Peyer's patch (tissue), 4 donors: ENCODE data around the gene PCDHA1. TPM values are rescaled to one million over a fixed set of nuclear protein-coding genes. Genes with fewer than 3 reads are reported as not detected.
A peak's percentile ranks its signal among the peaks of the same experiment; 100 is the strongest.
"Not testable (repeated sequence)": the region's sequence is repeated elsewhere in the genome, so short reads cannot be mapped to it uniquely, and the experiment has no call there.

Experiments used
- DNase-seq, 3 donors: peaks; one replicate each; pipeline ENCODE4 v3.0.0-alpha.2; 2017 to 2019
- H3K27ac ChIP-seq, 4 donors: fragments of 200-600 bp; sonication (generic); one replicate each; pipeline ENCODE4 v1.5.1; 2016 to 2019
- H3K27me3 ChIP-seq, 2 donors: fragments of 200-600 bp; sonication (generic); one replicate each; pipeline ENCODE4 v1.5.1; 2019
- H3K36me3 ChIP-seq, 3 donors: fragments of 200-600 bp; sonication (generic); one replicate each; pipeline ENCODE4 v1.5.1; 2016 to 2019
- H3K4me1 ChIP-seq, 4 donors: fragments of 200-600 bp; sonication (generic); one replicate each; pipeline ENCODE4 v1.5.1; 2016 to 2019
- H3K4me3 ChIP-seq, 4 donors: fragments of 200-600 bp; sonication (generic); 1 replicate in 3 of 4; 2 replicates in 1 of 4; pipeline ENCODE4 v1.5.1; 2016 to 2019; ENCODE audit warnings: mild to moderate bottlenecking in 1 of 4
- H3K9me3 ChIP-seq, 4 donors: fragments of 200-600 bp; sonication (generic); one replicate each; pipeline ENCODE4 v1.5.1; 2016 to 2019; ENCODE audit warnings: mild to moderate bottlenecking in 1 of 4
- POLR2A ChIP-seq, 2 donors: fragments of 450-650 bp; IDR thresholded peaks; one replicate each; pipeline ENCODE4 v1.5.1; 2017; ENCODE audit warnings: antibody characterized with exemption in 2 of 2, mild to moderate bottlenecking in 2 of 2, moderate library complexity in 2 of 2
- total RNA-seq, 4 donors: library from RNA; depleted of rRNA; stranded (reverse); fragments of >200 nt; gene quantifications; one replicate each; pipeline ENCODE4 v1.1.0, GENCODE V29; 2016
- TF ChIP-seq, protein P1 (sequence below), 6 experiments: fragments of 450-650 bp in 4 of 6; fragments of 200-600 bp in 2 of 6; sonication (generic) in 1 of 6; IDR thresholded peaks; one replicate each; pipeline ENCODE4 v1.5.1; 2017 to 2019; ENCODE audit warnings: antibody characterized with exemption in 6 of 6, mild to moderate bottlenecking in 3 of 6, moderate library complexity in 1 of 6

The PCDHA1 gene
- total RNA-seq, 4 donors from 2014 or later: not detected

DNA sequence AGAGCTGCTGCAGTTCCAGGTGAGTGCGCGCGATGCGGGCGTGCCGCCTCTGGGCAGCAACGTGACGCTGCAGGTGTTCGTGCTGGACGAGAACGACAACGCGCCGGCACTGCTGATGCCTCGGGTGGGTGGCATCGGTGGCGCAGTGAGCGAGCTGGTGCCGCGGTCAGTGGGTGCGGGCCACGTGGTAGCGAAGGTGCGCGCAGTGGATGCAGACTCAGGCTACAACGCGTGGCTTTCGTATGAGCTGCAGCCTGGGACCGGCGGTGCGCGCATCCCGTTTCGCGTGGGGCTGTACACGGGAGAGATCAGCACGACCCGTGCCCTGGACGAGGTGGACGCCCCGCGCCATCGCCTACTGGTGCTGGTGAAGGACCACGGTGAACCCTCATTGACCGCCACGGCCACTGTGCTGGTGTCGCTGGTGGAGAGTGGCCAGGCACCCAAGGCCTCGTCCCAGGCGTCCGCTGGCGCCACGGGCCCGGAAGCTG, 16.9 kb downstream of the PCDHA1 start:
- no peak for TF ChIP-seq POLR2A (IDR thresholded peaks at IDR 0.05)
- TF ChIP-seq, protein P1, sequence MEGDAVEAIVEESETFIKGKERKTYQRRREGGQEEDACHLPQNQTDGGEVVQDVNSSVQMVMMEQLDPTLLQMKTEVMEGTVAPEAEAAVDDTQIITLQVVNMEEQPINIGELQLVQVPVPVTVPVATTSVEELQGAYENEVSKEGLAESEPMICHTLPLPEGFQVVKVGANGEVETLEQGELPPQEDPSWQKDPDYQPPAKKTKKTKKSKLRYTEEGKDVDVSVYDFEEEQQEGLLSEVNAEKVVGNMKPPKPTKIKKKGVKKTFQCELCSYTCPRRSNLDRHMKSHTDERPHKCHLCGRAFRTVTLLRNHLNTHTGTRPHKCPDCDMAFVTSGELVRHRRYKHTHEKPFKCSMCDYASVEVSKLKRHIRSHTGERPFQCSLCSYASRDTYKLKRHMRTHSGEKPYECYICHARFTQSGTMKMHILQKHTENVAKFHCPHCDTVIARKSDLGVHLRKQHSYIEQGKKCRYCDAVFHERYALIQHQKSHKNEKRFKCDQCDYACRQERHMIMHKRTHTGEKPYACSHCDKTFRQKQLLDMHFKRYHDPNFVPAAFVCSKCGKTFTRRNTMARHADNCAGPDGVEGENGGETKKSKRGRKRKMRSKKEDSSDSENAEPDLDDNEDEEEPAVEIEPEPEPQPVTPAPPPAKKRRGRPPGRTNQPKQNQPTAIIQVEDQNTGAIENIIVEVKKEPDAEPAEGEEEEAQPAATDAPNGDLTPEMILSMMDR (IDR thresholded peaks at IDR 0.05): no peak
- Histone ChIP-seq H3K27ac (no peak overlapping the region), H3K36me3 (no peaks in the 10 kb centered on the region), H3K4me1 (no peaks in the 10 kb centered on the region), H3K27me3 (no peaks in the 10 kb centered on the region), H3K4me3 (no peak overlapping the region), H3K9me3 (peaks cover 0 to 29% (median 0%) of the 10 kb centered on the region in 4 donors)
- DNase-seq: no peak

DNA sequence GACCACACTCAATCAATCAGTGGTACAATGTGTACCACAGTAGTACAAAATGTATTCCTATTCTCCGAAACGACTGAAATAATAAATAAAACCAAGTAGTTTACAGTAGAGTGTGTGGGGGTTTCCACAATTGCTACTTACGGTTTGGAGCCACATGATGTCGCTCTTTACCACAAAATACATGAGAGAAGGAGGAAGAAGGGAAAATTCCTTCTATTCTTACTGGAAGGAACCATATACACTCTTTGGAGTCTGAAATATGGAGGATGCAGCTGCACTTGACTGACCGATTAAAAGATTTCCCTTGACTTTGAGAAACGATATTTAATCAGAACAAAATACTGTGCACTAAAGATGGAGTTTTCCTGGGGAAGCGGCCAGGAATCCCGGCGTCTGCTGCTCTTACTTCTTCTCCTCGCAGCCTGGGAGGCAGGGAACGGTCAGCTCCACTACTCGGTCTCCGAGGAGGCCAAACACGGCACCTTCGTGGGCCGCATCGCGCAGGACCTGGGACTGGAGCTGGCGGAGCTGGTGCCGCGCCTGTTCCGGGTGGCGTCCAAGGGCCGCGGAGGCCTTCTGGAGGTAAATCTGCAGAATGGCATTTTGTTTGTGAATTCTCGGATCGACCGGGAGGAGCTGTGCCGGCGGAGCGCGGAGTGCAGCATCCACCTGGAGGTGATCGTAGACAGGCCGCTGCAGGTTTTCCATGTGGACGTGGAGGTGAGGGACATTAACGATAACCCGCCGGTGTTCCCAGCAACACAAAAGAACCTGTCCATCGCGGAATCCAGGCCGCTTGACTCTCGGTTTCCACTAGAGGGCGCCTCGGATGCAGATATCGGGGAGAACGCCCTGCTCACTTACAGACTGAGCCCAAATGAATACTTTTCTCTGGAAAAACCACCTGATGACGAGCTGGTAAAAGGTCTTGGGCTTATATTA, 21.2 kb downstream of the PCDHA1 start, which contains the start of gene PCDHA4:
Gene PCDHA4 (plus strand): TSS at position 235 of the 942 bp plus-strand sequence.
- Histone ChIP-seq H3K27ac (peak within 1 kb of the TSS in 1 of 4 donors; percentile 17), H3K27me3 (no peaks in the 10 kb centered on the region), H3K4me3 (peak within 1 kb of the TSS; percentile 9 to 40 (median 20)), H3K4me1 (no peaks in the 10 kb centered on the region), H3K9me3 (peaks cover 0 to 31% (median 0%) of the 10 kb centered on the region in 4 donors), H3K36me3 (no peaks in the 10 kb centered on the region)
- TF ChIP-seq, protein P1 (IDR thresholded peaks at IDR 0.05): peak in 1 of 6 experiments; percentile 9
- no peak for TF ChIP-seq POLR2A (IDR thresholded peaks at IDR 0.05)
- no peak for DNase-seq

DNA sequence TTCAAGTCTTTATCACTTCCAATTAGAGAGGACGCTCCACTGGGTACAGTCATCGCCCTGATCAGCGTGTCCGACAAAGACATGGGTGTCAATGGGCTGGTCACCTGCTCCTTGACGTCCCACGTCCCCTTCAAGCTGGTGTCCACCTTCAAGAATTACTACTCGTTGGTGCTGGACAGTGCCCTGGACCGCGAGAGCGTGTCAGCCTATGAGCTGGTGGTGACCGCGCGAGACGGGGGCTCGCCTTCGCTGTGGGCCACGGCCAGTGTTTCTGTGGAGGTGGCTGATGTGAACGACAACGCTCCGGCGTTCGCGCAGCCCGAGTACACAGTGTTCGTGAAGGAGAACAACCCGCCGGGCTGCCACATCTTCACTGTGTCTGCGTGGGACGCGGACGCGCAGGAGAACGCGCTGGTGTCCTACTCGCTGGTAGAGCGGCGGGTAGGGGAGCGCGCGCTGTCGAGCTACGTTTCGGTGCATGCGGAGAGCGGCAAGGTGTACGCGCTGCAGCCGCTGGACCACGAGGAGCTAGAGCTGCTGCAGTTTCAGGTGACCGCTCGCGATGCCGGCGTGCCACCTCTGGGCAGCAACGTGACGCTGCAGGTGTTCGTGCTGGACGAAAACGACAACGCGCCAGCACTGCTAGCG, 22.4 kb downstream of the PCDHA1 start:
- H3K9me3 ChIP-seq: peaks cover 0 to 20% (median 0%) of the 10 kb centered on the region in 4 donors
- not testable (repeated sequence) for DNase-seq, H3K4me1 ChIP-seq, H3K4me3 ChIP-seq, H3K27me3 ChIP-seq, H3K36me3 ChIP-seq, H3K27ac ChIP-seq

DNA sequence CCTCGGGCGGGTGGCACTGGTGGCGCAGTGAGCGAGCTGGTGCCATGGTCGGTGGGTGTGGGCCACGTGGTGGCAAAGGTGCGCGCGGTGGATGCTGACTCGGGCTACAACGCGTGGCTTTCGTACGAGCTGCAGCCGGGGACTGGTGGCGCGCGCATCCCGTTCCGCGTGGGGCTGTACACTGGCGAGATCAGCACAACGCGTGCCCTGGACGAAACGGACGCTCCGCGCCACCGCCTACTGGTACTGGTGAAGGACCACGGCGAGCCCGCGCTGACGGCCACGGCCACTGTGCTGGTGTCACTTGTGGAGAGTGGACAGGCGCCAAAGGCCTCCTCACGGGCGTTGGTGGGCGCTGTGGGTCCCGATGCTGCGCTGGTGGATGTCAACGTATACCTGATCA, 22.9 kb downstream of the PCDHA1 start:
- DNase-seq: no peak
- TF ChIP-seq, protein P1 (IDR thresholded peaks at IDR 0.05): no peak
- no peak for TF ChIP-seq POLR2A (IDR thresholded peaks at IDR 0.05)

DNA sequence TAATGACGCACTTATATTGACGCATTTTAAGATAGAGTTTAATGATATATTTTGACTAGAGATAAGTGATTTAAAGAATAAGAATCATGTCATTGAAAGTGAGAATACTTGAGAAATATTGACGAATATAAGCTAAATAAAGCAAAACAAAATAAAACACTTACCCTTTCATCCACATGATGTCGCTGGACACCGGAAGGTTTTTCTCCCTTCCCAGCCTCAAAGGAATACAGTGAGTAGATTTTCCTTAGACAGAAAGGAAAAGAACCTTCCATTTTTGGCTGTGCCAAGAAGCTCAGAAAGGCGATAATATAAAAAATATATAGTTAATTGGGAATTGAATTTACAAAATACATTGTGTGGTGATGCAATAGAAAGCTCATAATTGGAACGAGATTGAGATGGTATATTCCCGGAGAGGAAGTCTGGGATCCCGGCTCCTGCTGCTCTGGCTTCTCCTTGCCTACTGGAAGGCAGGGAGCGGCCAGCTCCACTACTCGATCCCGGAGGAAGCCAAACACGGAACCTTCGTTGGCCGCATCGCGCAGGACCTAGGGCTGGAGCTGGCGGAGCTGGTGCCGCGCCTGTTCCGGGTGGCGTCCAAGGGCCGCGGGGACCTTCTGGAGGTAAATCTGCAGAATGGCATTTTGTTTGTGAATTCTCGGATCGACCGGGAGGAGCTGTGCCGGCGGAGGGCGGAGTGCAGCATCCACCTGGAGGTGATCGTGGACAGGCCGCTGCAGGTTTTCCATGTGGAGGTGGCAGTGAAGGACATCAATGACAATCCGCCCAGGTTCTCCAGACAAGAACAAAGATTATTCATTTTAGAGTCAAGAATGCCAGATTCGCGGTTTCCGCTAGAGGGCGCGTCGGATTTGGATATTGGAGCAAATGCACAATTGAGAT, 35.7 kb downstream of the PCDHA1 start, which contains the start of gene PCDHA5:
Gene PCDHA5 (plus strand): TSS at position 239 of the 906 bp plus-strand sequence.
- DNase-seq: no peak

More for the DNA sequence above, 22.9 kb downstream of the PCDHA1 start:
- no peaks in the 10 kb centered on the region for H3K4me1 ChIP-seq
- H3K9me3 ChIP-seq: peaks cover 0 to 19% (median 0%) of the 10 kb centered on the region in 4 donors
- no peaks in the 10 kb centered on the region for H3K27me3 ChIP-seq
- no peak overlapping the region for H3K4me3 ChIP-seq
- H3K36me3 ChIP-seq: no peaks in the 10 kb centered on the region
- H3K27ac ChIP-seq: no peak overlapping the region

More for the DNA sequence above, 35.7 kb downstream of the PCDHA1 start, which contains the start of gene PCDHA5:
- Histone ChIP-seq H3K36me3 (no peaks in the 10 kb centered on the region), H3K4me3 (peak within 1 kb of the TSS in 1 of 4 donors; percentile 6), H3K27me3 (no peaks in the 10 kb centered on the region), H3K9me3 (peaks cover 0 to 15% (median 0%) of the 10 kb centered on the region in 4 donors), H3K4me1 (no peaks in the 10 kb centered on the region), H3K27ac (no peak within 1 kb of the TSS)
- TF ChIP-seq, protein P1 (IDR thresholded peaks at IDR 0.05): peak in 1 of 6 experiments; percentile 12
- no peak for TF ChIP-seq POLR2A (IDR thresholded peaks at IDR 0.05)
